IPS DF 6.9 (cell line): ENCODE measurements around the gene HHAT.
"Not testable (repeated sequence)": the region's sequence is repeated elsewhere in the genome, so short reads cannot be mapped to it uniquely, and the experiment has no call there.

ENCODE experiments used
- DNase-seq: peaks from one replicate; pipeline ENCODE4 v3.0.0-alpha.2; 2013; ENCODE audit warnings: low read depth, low spot score
- H3K27ac ChIP-seq: one replicate; pipeline ENCODE4 v1.5.1; 2013; ENCODE audit warnings: low read length, control low read depth
- H3K27me3 ChIP-seq: 2 replicates; pipeline ENCODE4 v1.6.1; 2013; ENCODE audit warnings: mild to moderate bottlenecking, low read length; ENCODE audit not compliant: control insufficient read depth, insufficient read depth
- H3K36me3 ChIP-seq: 2 replicates; pipeline ENCODE4 v1.6.1; 2013; ENCODE audit warnings: low read length; ENCODE audit not compliant: control insufficient read depth, insufficient read depth
- H3K4me1 ChIP-seq: 2 replicates; pipeline ENCODE4 v1.6.1; 2013; ENCODE audit warnings: low read length; ENCODE audit not compliant: control insufficient read depth, insufficient read depth
- H3K4me3 ChIP-seq: 2 replicates; pipeline ENCODE4 v1.5.1; 2013; ENCODE audit warnings: mild to moderate bottlenecking, low read length
- H3K9me3 ChIP-seq: 2 replicates; pipeline ENCODE4 v1.6.1; 2013; ENCODE audit warnings: low read length, inconsistent platforms; ENCODE audit not compliant: control insufficient read depth, insufficient read depth
- WGBS: extraction: QIAGEN DNeasy Blood & Tissue Kit; methylation state at CpG from one replicate; pipeline ENCODE4 v1.1.7; 2013; ENCODE audit warnings: mixed read lengths, missing lambda C conversion rate; ENCODE audit not compliant: insufficient read length, insufficient coverage; 5-methylcytosine and 5-hydroxymethylcytosine counted together

HHAT gene

DNA sequence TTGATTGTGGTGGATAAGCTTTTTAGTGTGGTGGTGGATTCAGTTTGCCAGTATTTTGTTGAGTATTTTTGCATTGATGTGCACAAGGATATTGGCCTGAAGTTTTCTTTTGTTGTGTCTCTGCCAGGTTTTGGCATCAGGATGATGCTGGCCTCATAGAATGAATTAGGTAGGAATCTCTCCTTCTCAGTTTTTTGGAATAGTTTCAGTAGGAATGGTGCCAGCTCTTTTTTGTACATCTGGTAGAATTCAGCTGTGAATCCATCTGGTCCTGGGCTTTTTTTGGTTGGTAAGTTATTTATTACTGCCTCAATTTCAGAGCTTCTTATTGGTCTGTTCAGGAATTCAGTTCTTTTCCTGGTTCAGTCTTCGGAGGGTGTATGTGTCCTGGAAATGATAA lies 98.0 kb downstream of the HHAT start:
- WGBS, result no CpG with 5 or more reads among the region's 1 CpG
- not testable (repeated sequence) for H3K4me1 ChIP-seq, DNase-seq

DNA sequence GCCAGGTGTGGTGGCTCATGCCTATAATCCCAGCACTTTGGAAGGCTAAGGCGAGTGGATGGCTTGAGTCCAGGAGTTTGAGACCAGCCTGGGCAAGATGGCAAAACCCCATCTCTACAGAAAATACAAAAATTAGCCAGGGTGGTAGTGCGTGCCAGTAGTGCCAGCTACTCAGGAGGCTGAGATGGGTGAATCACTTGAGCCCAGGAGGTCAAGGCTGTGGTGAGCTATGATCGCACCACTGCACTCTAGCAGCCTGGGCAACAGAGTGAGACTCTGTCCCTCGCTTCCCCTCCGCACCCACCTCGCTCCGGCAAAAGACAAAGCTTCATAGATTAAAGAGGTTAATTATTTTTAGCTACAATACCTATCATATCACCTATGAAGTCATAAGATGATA lies 100.0 kb downstream of the HHAT start:
- no peak overlapping the region for H3K4me3 ChIP-seq
- H3K27ac ChIP-seq, result no peak overlapping the region
- no peaks in the 10 kb centered on the region for H3K36me3 ChIP-seq
- H3K9me3 ChIP-seq, result no peaks in the 10 kb centered on the region
- H3K27me3 ChIP-seq, result no peaks in the 10 kb centered on the region
- no peak for DNase-seq
- WGBS, result no CpG with 5 or more reads among the region's 7 CpGs
- H3K4me1 ChIP-seq, result peaks cover under 1% of the 10 kb centered on the region

More for the DNA sequence above, 98.0 kb downstream of the HHAT start:
- H3K4me3 ChIP-seq, H3K9me3 ChIP-seq, H3K36me3 ChIP-seq, H3K27me3 ChIP-seq, H3K27ac ChIP-seq: not testable (repeated sequence)

DNA sequence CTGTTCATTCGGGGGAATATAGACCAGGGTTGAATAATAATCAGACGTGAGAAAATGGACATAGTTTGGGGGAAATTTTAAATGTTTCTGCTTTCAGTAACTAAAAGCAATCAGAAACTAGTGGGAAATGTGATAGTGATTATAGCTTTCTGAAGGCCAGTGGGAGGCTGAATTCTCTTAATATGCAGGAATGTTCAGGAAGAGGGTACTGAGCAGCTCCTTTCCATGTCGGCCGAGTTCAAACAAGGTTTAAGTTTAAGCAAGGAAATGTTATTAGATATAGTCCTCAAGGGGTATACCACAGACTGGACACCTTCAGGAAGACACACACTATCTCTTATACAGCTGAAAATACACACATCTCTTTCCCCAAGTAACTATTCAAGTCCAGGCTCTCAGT lies 105.5 kb downstream of the HHAT start:
- DNase-seq, result no peak
- no peaks in the 10 kb centered on the region for H3K9me3 ChIP-seq
- H3K27me3 ChIP-seq, result no peaks in the 10 kb centered on the region
- peaks cover 2% of the 10 kb centered on the region for H3K4me1 ChIP-seq
- H3K27ac ChIP-seq, result no peak overlapping the region
- no peak overlapping the region for H3K4me3 ChIP-seq
- H3K36me3 ChIP-seq, result no peaks in the 10 kb centered on the region
- WGBS, result no CpG with 5 or more reads among the region's 4 CpGs

DNA sequence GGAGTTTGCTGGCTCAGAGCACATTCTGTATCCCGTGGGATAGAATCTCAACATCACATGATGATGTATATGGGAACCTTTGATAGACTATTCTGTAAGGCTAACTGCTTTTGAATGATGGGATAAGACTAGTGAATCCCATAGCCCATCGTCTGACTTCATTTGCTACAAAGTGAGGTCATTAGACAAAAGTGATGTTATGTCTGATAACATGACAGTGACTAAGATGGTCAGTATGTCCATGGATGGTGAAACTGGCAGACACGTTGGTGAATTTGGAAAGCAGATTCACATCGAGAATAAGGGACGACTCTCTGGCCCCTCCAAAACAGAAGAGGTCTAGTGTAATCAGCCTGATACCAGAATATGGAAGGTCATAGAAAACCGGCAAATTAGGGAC lies 108.4 kb downstream of the HHAT start:
- Histone ChIP-seq H3K9me3 (no peaks in the 10 kb centered on the region), H3K27me3 (no peaks in the 10 kb centered on the region), H3K4me1 (peaks cover 2% of the 10 kb centered on the region), H3K36me3 (no peaks in the 10 kb centered on the region), H3K4me3 (no peak overlapping the region), H3K27ac (no peak overlapping the region)
- DNase-seq, result no peak
- no CpG with 5 or more reads among the region's 6 CpGs for WGBS

DNA sequence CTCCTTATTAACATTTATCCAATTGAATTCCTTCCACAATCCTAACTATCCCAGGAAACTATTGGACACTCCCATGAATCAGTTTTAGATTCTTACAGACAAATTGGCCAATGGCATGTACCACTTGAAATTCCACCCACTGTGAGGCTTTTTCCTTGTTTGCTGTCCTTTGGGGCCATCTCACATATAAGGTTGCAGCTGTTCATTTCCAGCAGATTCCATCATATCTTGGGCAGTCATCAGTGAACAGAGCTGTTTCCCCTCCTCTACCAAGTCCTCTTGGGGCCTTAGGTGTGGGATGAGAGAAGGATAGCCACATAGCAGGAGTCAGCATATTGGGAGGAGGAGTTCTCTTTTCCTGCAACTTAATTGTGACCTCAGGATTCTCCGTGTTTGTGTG lies 109.1 kb downstream of the HHAT start:
- Histone ChIP-seq H3K4me3 (no peak overlapping the region), H3K27me3 (no peaks in the 10 kb centered on the region), H3K27ac (no peak overlapping the region), H3K9me3 (no peaks in the 10 kb centered on the region), H3K36me3 (no peaks in the 10 kb centered on the region), H3K4me1 (peaks cover 2% of the 10 kb centered on the region)
- DNase-seq, result no peak
- no CpG with 5 or more reads among the region's 1 CpG for WGBS

DNA sequence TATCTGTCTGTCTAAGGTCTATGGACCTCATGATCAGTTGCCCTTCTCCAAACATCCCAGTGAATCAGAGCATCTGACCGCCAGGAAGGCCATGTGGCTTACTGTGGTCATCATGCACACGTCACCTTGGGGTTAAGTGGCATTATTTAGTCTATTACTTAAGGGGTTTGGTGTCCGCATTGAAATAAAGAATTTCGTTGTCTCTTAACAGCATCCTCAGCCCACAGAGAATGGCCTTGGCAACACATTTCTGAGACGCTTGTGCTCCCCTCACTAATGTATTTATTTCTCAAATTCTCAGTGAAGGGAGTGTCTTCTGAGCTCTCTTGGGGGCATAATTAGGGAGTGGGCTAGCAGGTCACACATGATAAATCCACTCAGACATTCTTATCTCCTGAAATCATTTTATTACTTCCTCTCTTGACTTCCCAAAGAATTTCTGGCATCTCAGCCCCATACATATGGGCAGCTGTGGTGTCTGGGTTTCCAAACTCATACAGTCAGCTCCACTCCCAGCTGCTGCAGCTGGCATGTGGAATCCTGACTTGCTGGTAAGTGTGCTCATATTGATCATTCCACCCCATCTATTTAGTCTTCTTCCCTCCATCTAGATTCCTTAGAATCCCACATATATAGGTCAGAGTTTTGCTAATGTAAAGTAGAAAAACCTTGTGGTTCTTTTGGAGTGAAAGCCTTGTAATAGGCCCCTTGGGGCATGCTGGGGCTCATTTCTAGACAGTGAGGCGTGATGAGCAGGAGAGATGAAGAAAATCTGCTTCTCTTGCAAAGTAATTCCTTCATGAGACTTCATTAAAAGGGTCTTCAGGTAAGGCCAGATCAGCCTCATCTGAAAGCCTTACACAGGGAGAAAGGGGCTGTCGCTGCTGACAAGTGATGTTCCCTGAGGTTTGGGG lies 110.5 kb downstream of the HHAT start:
- no peak overlapping the region for H3K4me3 ChIP-seq
- no peaks in the 10 kb centered on the region; the same call in 1 of the 2 replicates for H3K4me1 ChIP-seq
- H3K9me3 ChIP-seq, result no peaks in the 10 kb centered on the region
- DNase-seq, result no peak
- H3K36me3 ChIP-seq, result no peaks in the 10 kb centered on the region
- no peaks in the 10 kb centered on the region for H3K27me3 ChIP-seq
- no CpG with 5 or more reads among the region's 7 CpGs for WGBS
- H3K27ac ChIP-seq, result no peak overlapping the region

DNA sequence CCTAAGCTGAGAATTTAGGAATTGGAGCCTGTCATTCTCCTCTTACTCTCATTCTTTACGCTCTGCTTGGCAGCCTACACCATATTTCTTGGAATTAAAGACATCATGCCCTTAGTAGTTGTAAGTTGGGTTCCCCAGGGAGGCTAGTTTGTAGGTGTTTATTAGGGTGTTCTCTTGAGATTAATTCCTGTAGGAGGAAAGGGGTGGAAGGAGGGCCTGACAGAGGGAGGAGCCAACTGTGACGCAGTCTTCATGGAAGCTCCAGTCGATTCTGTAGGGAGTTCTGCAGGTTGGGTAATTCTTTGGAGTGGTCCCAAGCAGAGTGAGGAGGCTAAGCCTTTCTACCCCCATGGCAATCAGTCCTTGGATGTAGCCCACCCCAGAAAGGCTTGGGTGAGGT lies 111.4 kb downstream of the HHAT start:
- no peak for DNase-seq
- H3K27ac ChIP-seq, result no peak overlapping the region
- WGBS, result no CpG with 5 or more reads among the region's 3 CpGs

DNA sequence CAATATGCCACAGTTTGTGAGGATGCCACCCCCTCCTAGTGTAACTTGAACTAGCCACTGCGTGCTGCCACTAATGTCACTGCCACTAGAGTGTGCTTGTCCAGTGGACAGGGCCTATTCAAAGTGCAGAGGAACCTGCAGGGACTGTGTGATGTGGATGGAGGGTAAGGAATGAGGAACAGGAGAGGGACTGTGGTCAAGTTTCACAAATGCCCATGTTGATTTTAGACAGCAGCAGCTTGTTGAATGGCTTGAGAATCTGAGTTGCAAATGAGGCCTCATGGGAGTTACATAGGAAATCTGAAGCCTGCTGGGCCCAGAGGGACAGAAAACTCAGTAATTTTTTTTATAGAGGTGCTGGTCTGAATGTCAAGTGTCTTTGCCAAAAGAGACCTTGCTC lies 112.3 kb downstream of the HHAT start:
- no peak overlapping the region for H3K4me3 ChIP-seq
- H3K4me1 ChIP-seq, result no peaks in the 10 kb centered on the region; the same call in 1 of the 2 replicates
- no peaks in the 10 kb centered on the region for H3K27me3 ChIP-seq
- DNase-seq, result no peak
- WGBS, result no CpG with 5 or more reads among the region's 1 CpG
- H3K9me3 ChIP-seq, result no peaks in the 10 kb centered on the region
- H3K36me3 ChIP-seq, result no peaks in the 10 kb centered on the region
- H3K27ac ChIP-seq, result no peak overlapping the region

More for the DNA sequence above, 111.4 kb downstream of the HHAT start:
- Histone ChIP-seq H3K36me3 (no peaks in the 10 kb centered on the region), H3K27me3 (no peaks in the 10 kb centered on the region), H3K9me3 (no peaks in the 10 kb centered on the region), H3K4me1 (no peaks in the 10 kb centered on the region; the same call in 1 of the 2 replicates), H3K4me3 (no peak overlapping the region)

DNA sequence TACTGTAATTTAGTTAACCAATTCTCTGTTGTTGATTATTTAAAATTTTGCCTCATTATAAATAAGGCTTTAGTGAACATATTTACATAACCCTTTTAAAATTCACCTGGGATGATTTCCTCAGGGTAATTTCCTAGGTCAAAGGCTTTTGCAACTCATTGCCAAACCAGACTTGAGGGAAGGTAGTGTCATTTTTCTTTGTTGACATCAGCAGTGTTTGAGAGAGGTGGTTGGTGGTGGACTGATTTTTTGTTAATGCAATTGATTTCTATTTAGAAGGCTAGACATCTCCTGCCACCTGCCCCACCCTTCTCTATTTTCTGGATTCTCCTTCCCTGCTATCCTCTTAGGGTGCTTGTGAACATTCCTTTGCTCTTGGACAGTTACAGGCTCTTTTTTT lies 116.8 kb downstream of the HHAT start:
- no peaks in the 10 kb centered on the region for H3K27me3 ChIP-seq
- no peaks in the 10 kb centered on the region for H3K9me3 ChIP-seq
- DNase-seq, result no peak
- H3K36me3 ChIP-seq, result no peaks in the 10 kb centered on the region
- H3K4me1 ChIP-seq, result no peaks in the 10 kb centered on the region
- no peak overlapping the region for H3K4me3 ChIP-seq
- no peak overlapping the region for H3K27ac ChIP-seq

DNA sequence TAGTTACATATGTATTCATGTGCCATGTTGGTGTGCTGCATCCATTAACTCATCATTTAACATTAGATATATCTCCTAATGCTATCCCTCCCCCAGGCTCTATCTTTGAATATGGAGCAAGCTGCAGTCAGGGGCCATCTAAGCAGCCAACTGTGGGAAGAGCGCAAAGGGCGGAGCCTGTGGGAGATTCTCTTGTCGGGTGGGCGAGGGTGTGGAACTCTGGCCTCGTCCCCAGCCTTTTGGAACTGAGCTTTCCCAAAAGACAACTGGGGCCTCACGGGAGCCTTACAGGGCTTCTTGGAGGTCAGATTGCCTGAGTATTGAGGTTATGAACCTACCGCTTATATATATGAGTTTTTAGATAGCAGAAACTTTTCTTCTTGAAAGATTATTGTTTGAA lies 117.2 kb downstream of the HHAT start:
- no peak for DNase-seq
- Histone ChIP-seq H3K4me3 (no peak overlapping the region), H3K4me1 (no peaks in the 10 kb centered on the region), H3K27me3 (no peaks in the 10 kb centered on the region), H3K27ac (no peak overlapping the region), H3K36me3 (no peaks in the 10 kb centered on the region), H3K9me3 (no peaks in the 10 kb centered on the region)
- WGBS, result no CpG with 5 or more reads among the region's 7 CpGs

DNA sequence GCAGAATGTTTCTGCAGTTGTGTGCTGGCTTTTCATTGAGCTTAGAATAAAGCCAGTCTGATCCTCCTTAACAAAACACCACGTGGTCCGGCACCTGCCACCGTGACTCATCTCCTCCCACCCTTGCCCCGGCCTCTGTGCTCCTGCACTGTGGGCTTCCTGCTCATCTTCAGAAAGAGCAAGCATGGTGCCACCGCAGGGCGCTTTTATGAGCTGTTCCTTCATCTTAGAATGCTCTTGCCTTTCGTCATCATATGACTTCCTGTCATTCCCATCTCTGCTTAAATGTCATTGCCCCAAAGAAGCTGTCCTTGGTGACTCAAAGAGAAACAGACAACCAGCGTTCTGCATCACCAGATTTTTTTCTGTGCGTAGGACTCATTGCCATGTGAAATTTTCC lies 117.8 kb downstream of the HHAT start:
- DNase-seq, result no peak
- no peaks in the 10 kb centered on the region for H3K9me3 ChIP-seq
- H3K27me3 ChIP-seq, result no peaks in the 10 kb centered on the region
- H3K36me3 ChIP-seq, result no peaks in the 10 kb centered on the region
- no peak overlapping the region for H3K4me3 ChIP-seq
- no peaks in the 10 kb centered on the region for H3K4me1 ChIP-seq
- no peak overlapping the region for H3K27ac ChIP-seq
- no CpG with 5 or more reads among the region's 9 CpGs for WGBS
